ENCODE results near the gene CLCN5. TPM values are rescaled to one million over a fixed set of nuclear protein-coding genes. Genes with fewer than 3 reads are reported as not detected.

Gene CLCN5
- total and polyA plus RNA-seq, 2 experiments from 2014 or later, result 3.7 to 13.6 TPM

GRCh38 chrX:50147972-50148371 lies 225.6 kb downstream of the CLCN5 start:
- Mint-ChIP-seq H3K27me3 (ENCODE audit: insufficient read depth, low read depth, poor library complexity) (no peaks in the 10 kb centered on the region), H3K27ac (no peak overlapping the region), H3K4me1 (peaks cover 3% of the 10 kb centered on the region; the same call in 1 of the 3 replicates), H3K9me3 (no peaks in the 10 kb centered on the region), H3K36me3 (ENCODE audit: low read depth) (no peaks in the 10 kb centered on the region), H3K4me3 (no peak overlapping the region)
- no peak overlapping the region for H3K27ac ChIP-seq (ENCODE audit: low read depth)
- ATAC-seq, result no peak
- no peaks in the 10 kb centered on the region for H3K4me1 ChIP-seq (ENCODE audit: insufficient read depth)
- H3F3A ChIP-seq (replicated peaks; ENCODE audit: low read depth), result no peaks in the 10 kb centered on the region
- no peak overlapping the region for H3K4me2 ChIP-seq
- TF ChIP-seq NANOG (IDR thresholded peaks at IDR 0.05; ENCODE audit: borderline replicate concordance) (no peak), CTCF (conservative IDR thresholded peaks at IDR 0.05; ENCODE audit: low read depth in 2 of 2) (no peak), JUNB (IDR thresholded peaks at IDR 0.05; ENCODE audit: unreplicated experiment) (no peak), ZNF331 (CRISPR knock-in tag; IDR thresholded peaks at IDR 0.05; ENCODE audit: low read depth) (no peak), STAT1 (IDR thresholded peaks at IDR 0.05; ENCODE audit: unreplicated experiment) (no peak), POLR2AphosphoS5 (IDR thresholded peaks at IDR 0.05; ENCODE audit: low read depth) (no peak), ZNF114 (CRISPR knock-in tag; IDR thresholded peaks at IDR 0.05) (no peak), ETS1 (IDR thresholded peaks at IDR 0.05) (no peak), EZH2phosphoT487 (IDR thresholded peaks at IDR 0.05; ENCODE audit: unreplicated experiment) (no peak), REST (IDR thresholded peaks at IDR 0.05; ENCODE audit: unreplicated experiment) (no peak), CREB1 (CRISPR knock-in tag; IDR thresholded peaks at IDR 0.05; ENCODE audit: low read depth) (no peak), ZNF462 (CRISPR knock-in tag; IDR thresholded peaks at IDR 0.05) (no peak), EZH2 (IDR thresholded peaks at IDR 0.05; ENCODE audit: low read depth, unreplicated experiment) (no peak)
- H3K79me2 ChIP-seq (replicated peaks; ENCODE audit: insufficient read depth), result no peaks in the 10 kb centered on the region
- no peaks in the 10 kb centered on the region for H3K9me2 ChIP-seq (ENCODE audit: insufficient read depth)
- no peak overlapping the region for H3K4me3 ChIP-seq
- no peaks in the 10 kb centered on the region for H3K36me3 ChIP-seq (ENCODE audit: insufficient read depth)
- no peak overlapping the region for H2AFZ ChIP-seq
- no peak for DNase-seq (ENCODE audit: low spot score)
- H3K27me3 ChIP-seq (ENCODE audit: insufficient read depth), result no peaks in the 10 kb centered on the region
- no peaks in the 10 kb centered on the region for H4K20me1 ChIP-seq (replicated peaks; ENCODE audit: insufficient read depth)
